ENCODE data around the gene MTMR10. TPM values are rescaled to one million over a fixed set of nuclear protein-coding genes. Genes with fewer than 3 reads are reported as not detected.

Gene MTMR10
- total RNA-seq, 4 donors from 2014 or later, result 24.9 to 46.7 (median 27.1) TPM

GRCh38 chr15:30921106-30921505, 70.3 kb downstream of the MTMR10 start:
- H3K36me3 ChIP-seq, result peaks cover 91% of the 10 kb centered on the region
- 85% methylated on average over 4 of the region's 4 CpGs for WGBS
- TF ChIP-seq EP300 (IDR thresholded peaks at IDR 0.05) (no peak), CTCF (IDR thresholded peaks at IDR 0.05) (no peak)
- DNase-seq (ENCODE audit: low spot score in 2 of 2), result no peak
- H3K27ac ChIP-seq, result no peak overlapping the region
- no peaks in the 10 kb centered on the region for H3K9me3 ChIP-seq
- no peaks in the 10 kb centered on the region for H3K27me3 ChIP-seq
- peaks cover 7% of the 10 kb centered on the region for H3K4me1 ChIP-seq
- H3K4me3 ChIP-seq, result no peak overlapping the region

- no peak overlapping the region for H3K27ac ChIP-seq
- H3K4me1 ChIP-seq, result peaks cover 7% of the 10 kb centered on the region
- H3K36me3 ChIP-seq, result peaks cover 86% of the 10 kb centered on the region
- WGBS, result 92% methylated on average over 5 of the region's 5 CpGs
- no peak for DNase-seq (ENCODE audit: low spot score in 2 of 2)
- no peak overlapping the region for H3K4me3 ChIP-seq
- no peaks in the 10 kb centered on the region for H3K27me3 ChIP-seq
- no peaks in the 10 kb centered on the region for H3K9me3 ChIP-seq
- TF ChIP-seq POLR2AphosphoS5 (IDR thresholded peaks at IDR 0.05) (no peak), POLR2A (IDR thresholded peaks at IDR 0.05) (no peak), CTCF (IDR thresholded peaks at IDR 0.05) (no peak), EP300 (IDR thresholded peaks at IDR 0.05) (no peak)
Observed at GRCh38 chr15:30919877-30920550, 71.4 kb downstream of the MTMR10 start.

- TF ChIP-seq EP300 (IDR thresholded peaks at IDR 0.05), result no peak
- no peak for TF ChIP-seq POLR2AphosphoS5 (IDR thresholded peaks at IDR 0.05)
- no peak for TF ChIP-seq POLR2A (IDR thresholded peaks at IDR 0.05)
- TF ChIP-seq CTCF (IDR thresholded peaks at IDR 0.05), result no peak
- DNase-seq (ENCODE audit: low spot score in 2 of 2), result no peak
- Histone ChIP-seq H3K27ac (no peak overlapping the region), H3K9me3 (no peaks in the 10 kb centered on the region), H3K4me3 (no peak overlapping the region), H3K36me3 (peaks cover 86% of the 10 kb centered on the region), H3K4me1 (peaks cover 1% of the 10 kb centered on the region), H3K27me3 (no peaks in the 10 kb centered on the region)
- 94% methylated on average over 5 of the region's 5 CpGs for WGBS
Observed at GRCh38 chr15:30918366-30918765, 73.1 kb downstream of the MTMR10 start.

GRCh38 chr15:30917675-30918074, 73.8 kb downstream of the MTMR10 start:
- no peak for TF ChIP-seq EP300 (IDR thresholded peaks at IDR 0.05)
- TF ChIP-seq POLR2A (IDR thresholded peaks at IDR 0.05), result no peak
- no peak for TF ChIP-seq POLR2AphosphoS5 (IDR thresholded peaks at IDR 0.05)
- TF ChIP-seq CTCF (IDR thresholded peaks at IDR 0.05), result no peak
- DNase-seq (ENCODE audit: low spot score in 2 of 2), result no peak
- no peak overlapping the region for H3K4me3 ChIP-seq
- H3K36me3 ChIP-seq, result peaks cover 85% of the 10 kb centered on the region
- WGBS, result 94% methylated on average over 1 of the region's 1 CpG
- H3K27me3 ChIP-seq, result no peaks in the 10 kb centered on the region
- no peaks in the 10 kb centered on the region for H3K9me3 ChIP-seq
- H3K27ac ChIP-seq, result no peak overlapping the region
- no peaks in the 10 kb centered on the region for H3K4me1 ChIP-seq

- Histone ChIP-seq H3K27ac (no peak overlapping the region), H3K9me3 (no peaks in the 10 kb centered on the region), H3K4me3 (no peak overlapping the region), H3K27me3 (no peaks in the 10 kb centered on the region), H3K4me1 (no peaks in the 10 kb centered on the region), H3K36me3 (peaks cover 79% of the 10 kb centered on the region)
- 73% methylated on average over 6 of the region's 6 CpGs for WGBS
- TF ChIP-seq CTCF (IDR thresholded peaks at IDR 0.05), result no peak
- TF ChIP-seq EP300 (IDR thresholded peaks at IDR 0.05), result no peak
- TF ChIP-seq POLR2A (IDR thresholded peaks at IDR 0.05), result no peak
- no peak for TF ChIP-seq POLR2AphosphoS5 (IDR thresholded peaks at IDR 0.05)
- no peak for DNase-seq (ENCODE audit: low spot score in 2 of 2)
Observed at GRCh38 chr15:30917013-30917412, 74.4 kb downstream of the MTMR10 start.

Data from suprapubic skin (tissue), 4 donors.